GM19328 (cell line): ENCODE measurements around the gene KRT2.

Experiments
- ATAC-seq: cut with Tn5 transposase; IDR thresholded peaks from one replicate; pipeline ENCODE4 v1.9.1; 2021; ENCODE audit warnings: mild to moderate bottlenecking, moderate library complexity; ENCODE audit not compliant: unreplicated experiment

Gene KRT2

DNA sequence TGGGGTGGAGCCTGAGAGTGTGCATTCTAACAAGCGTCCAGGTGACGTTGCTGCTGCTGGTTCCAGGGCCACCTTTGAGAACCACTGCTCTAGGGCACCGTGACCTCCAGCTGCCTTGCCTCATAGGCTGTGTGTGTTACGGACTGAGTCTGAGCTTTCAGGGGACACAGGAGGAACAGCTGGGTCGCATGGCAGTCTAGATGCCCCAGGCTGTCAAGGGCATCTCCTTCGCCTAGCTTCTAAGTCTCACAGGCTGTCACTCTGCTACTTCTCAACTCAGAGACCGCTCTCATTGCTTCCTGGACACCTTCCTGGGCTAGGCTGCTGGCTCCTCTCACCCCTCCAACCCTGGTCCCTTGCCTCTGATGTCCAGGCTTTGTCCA is 34.6 kb downstream of the KRT2 start:
- ATAC-seq, result no peak

DNA sequence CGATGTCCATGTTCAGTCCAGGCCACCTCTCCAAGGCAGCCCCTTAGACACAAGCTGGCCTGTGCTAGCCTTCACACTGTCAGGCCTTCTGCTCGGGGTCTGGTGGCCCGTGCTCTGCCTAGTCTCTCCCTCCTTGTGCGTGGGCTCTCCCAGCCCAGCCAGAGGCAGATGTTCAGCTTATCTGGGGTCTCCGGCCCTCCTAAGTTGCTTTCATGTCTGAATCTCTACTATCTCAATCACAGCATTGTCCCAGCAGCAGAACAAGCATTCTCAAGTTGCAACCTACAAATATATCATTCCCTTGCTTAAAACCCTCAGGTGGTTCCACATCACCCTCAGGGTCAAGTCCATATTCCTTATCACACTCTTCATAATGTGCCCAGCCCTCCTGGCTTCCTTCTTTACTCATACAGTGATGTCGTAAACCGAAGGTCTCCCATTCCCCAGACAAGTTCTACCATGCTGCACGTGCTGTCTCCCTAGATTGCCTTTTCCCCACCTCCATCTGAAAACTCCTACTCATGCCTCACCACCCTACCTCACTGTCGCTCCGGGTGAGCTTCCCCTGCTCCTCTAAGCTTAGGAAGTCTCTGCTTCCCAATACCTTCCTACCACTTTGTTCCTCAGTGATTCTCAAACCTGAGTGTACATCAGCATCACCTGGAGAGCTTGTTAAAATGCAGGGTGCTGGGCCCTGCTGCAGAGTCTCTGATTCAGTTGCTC is 35.2 kb downstream of the KRT2 start:
- ATAC-seq, result no peak

DNA sequence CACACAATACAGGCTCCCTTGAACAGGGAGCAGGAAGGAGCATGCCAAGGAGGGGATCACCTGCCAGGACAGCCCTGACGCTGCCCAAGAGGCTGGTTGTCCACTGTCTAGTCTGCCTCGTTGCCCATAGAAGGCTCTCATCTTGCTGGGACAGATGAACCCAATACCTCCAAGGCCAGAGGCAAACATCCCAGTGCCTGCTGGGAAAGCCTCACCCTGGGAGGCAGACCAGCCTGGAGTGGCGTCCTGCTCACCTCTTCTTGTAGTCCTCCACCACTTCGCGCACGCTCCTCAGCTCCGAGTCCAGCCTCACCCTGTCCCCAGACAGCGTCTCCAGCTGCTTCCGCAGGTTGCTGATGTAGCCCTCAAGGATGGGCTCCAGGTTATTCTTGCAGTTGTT is 36.1 kb downstream of the KRT2 start:
- no peak for ATAC-seq

DNA sequence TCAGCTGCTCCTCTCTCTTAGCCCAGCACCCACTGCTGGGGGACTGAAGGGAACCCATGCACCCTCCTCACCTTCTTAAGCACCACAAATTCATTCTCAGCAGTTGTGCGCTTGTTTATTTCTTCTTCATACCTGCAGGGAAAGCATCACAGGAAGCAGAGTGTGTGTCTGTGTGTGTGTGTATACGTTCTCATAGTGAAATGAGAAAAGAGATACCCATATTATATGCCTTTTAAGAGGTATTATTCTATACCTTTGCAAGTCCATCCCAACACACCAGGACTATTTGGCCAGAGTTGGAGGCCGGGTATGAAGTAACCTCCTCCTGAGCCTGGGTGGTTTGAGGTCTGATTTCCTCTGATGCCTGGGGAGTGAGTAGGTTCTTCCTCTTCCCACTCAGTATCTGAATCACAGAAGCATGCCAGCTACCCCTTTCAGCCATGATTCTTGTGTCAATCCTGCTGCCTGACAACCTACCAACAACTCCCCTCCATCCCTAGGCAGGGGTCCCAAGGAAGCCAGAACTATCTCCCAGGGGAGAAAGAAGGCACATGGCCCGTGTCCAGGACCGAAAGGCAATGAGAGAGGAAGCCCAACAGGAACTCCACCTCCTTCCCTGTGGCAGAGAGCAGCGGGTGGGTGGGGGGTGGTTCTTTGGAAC is 36.7 kb downstream of the KRT2 start:
- ATAC-seq, result no peak

DNA sequence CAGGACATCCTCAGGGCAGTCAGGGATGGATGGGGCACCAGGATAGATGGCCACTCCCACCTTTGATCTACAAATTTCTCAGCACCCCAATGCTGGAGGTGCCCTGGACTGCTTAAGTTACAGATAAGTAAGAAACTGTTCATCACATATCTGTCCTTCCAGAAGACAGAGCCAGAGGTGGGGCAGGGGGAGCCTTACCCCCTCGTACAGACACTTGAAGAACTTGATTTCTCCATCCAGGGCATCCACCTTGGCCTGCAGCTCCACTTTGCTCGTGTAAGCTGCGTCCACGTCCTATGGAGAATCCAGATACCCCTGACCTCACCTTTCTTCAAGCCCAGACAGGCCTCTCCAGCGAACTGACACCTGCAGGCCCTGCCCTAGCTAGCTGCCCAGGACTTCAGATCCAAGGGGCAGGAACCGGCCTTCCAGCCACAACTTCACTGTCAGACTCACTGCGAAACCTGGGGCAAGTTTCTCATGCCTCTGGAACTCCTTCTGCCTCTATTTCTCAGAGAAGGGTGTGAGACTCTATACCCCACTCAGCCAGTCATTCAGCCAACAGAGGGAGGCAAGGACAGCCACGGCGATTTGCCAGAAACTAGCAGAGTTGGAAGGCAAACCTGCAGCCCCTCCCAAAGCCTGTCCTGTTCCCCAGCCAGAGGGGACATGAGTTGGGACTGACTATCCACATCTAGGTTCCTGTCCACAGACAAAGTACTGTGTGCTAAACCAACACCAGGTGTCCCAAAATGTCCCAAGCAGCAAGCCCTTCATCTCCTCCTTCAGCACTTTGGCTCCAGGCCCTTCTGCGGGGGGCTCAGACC is 37.4 kb downstream of the KRT2 start:
- no peak for ATAC-seq

DNA sequence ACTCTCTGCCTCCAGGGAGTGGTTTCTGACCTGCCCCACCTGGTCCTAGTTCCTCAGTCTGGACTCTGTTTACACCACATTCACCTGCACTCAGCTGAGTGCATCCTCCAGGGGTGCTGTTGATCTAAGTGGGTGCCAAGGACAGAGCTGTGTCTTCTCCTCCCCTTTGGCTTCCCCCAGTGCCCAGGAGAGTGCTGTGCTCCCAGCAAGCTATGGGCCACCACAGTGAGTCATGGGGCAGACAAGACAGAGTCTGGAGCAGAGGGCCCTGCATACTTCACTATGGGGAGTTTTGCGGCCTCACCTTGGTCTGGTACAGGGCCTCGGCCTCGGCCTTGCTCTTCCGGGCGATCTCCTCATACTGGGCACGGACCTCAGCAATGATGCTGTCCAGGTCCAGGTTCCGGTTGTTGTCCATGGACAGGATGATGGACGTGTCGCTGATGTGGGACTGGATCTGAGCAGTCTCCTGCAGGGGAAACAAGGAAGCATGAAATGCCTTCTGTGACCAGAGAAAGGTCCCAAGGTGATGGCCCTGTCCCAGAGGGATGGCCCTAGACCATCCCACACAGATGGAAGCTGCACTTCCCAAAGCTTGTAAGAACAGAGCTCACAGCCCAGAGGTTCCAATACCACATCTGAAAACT is 38.5 kb downstream of the KRT2 start:
- no peak for ATAC-seq

DNA sequence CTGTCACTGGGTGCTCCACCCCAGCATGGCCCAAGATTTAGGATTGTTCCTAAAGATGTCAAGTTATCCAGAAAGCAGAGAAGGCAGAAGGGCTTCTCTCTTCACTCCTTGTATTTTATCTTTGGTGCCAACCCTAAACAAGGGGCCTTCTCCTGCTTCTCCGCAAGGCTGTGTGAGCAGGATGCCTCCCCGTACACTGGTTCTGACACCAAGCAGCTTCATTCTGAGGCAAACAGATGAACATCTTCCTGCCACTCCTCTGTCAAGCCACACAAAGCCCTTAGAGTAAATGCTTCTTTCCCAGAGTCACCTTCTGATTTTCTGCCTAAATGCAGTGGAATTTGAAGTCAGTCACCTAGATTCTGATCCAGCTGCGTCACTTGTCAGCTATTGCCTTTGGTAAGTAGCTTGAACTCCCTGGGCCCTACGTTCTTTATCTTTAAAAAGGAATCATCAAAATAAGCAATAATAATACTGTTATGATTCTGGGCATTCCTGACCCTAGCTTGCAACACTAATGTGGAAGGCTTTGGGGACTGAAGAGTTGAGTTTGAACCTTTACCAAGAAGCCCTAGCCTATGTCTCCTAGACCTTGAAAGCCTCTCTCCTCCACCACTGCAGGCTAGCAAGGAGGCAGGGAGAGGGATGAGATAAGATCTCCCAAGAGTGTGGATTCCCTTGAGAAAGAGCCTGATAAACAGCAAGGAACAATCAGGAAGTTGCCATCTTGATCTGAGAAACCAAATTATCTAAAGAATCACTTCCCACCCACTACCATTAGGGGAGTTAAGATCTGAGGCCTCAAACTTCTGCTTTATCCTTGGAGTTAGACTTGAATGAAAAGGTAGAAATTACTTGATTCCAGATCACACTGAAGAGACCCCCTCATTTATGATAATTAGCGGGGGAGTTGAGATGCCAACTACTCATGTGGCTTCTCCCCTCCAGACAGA is 39.3 kb downstream of the KRT2 start:
- no peak for ATAC-seq

DNA sequence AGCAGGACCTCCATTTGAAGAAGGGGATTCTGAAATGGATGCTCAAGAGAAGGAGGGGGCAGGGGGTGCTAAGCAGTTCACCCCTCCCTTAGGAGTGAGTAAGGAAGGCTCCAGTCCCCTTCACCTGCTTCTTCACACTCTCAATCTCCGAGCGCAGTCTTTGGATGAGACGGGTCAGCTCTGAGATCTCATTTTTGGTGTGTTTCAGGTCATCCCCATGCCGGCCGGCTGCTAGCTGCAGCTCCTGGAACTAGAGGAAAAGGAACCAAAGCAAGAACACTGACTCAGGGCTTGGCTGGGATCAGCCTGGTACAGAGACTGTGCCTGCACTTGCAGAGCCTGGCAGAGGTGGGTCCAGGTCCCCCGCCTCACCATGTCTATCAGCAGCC is 40.9 kb downstream of the KRT2 start:
- no peak for ATAC-seq

DNA sequence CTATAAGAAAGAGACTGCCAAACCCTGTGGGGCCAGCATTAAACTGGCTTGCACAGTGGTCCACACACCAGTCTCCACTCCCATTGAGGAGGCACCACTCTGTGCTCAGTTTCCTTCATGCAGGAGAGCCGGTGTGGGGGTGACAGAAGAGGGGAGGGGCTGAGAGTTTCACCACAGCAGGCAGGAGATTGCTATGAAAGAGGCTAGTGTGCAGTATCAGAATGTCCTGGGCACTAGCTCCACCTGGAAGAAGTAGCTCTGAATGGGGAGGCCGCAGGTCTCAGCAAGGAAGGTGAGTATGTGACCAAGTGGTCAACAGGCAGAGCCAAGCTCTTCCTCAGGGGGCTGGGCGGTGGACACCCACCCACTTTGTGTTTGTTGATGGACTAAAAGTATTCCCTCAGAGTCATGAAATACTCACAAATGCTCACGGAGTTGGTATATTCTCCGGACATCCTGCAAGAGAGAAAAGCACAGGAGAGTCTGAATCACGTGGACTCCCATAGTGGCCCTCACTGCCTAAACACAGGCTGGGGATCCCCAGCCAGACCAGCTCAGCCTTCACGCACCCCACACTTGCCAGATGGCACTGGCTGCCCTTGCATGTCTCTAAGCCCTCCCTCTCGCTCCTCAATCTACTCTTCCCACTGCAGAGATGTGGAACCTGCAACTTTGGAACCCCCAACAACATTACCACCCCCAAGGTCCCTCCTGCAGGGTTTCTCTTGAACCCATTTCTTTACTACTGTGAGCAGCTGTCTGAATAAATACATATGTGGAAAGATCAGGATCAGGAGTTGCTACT is 43.0 kb downstream of the KRT2 start:
- no peak for ATAC-seq

DNA sequence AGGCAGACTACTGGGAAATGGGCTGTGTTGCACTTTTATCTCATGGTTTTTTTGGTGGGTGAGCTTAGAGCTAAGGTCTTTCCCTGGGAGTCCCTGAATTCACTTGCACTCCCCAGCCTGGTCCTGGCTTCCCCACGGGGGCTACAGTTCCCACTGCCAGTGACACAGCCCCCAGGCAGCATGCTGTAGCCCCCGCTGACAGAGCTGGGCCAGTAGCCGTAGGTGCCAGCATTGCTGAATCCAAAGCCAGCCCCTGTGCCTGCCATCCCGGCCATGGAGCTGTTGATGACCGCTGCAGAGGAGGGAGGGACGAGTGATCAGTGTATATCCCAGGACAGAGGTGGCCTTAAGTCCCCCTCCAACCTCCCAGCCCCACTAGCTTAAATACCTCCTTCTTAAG is 43.9 kb downstream of the KRT2 start:
- ATAC-seq, result no peak

DNA sequence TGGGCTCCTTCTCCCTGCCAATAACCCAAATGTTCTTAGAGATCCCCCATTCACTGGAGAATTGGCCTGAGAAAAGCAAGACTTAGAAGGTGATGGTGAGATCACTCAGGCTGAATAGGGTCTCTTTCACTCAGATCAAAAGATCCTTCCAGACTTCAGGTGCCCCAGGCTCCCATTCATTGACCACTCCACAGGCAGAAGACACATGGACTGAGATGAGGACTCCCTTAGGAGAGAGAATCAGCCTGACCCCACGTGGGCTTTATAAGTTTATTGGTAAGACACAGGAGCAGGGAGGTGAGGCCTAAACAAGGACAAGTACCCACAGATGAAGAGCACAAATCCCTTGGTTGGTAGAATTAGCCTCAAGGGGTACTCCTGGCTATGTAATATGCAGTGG is 44.7 kb downstream of the KRT2 start:
- no peak for ATAC-seq

DNA sequence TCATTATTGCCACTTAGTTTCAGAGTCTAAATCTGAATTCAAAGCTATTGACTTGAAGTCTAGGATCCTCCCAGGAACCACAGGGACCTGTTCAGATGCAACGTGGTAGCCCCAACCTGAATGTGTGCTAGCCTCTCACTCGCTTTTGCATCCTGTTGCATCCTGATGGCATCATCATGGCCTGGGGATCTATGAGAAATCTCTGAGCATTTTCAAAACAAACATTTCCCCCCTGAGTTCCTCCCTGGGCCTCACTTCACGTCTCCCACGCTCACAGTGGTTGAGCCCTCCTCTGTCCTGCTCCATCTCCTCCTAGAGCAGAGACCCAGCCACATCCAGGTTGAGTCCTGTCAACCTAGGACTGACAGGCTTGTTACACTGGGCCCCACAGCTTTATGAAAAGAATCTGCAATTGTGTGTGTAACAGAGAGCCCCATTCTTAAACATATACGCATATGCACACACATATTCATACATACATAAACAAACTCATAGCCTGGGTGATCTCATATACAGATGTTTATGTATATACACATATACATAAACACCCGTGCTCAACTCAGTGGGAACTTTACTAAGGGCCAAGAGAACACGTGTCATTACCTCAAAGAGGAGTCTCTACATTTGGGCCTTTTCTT is 45.3 kb downstream of the KRT2 start:
- ATAC-seq, result no peak

DNA sequence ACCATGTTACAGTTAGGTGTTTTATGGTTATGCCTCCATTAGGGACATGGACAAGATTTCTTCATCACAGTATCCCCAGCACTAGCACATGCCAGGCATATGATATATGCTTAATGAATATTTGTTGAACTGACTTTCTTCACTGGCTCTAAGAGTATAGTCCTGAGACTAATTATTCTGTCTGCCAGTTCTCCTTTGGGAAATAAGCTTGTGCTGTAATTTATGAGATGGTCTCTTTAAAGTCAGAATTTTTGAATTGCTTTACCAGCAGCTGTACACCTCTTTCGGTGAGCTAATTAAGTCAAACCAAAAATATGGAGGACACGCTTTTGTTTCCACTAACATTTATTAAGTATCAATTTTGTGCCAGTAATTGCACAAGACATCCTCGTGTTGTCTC is 45.9 kb downstream of the KRT2 start:
- no peak for ATAC-seq

DNA sequence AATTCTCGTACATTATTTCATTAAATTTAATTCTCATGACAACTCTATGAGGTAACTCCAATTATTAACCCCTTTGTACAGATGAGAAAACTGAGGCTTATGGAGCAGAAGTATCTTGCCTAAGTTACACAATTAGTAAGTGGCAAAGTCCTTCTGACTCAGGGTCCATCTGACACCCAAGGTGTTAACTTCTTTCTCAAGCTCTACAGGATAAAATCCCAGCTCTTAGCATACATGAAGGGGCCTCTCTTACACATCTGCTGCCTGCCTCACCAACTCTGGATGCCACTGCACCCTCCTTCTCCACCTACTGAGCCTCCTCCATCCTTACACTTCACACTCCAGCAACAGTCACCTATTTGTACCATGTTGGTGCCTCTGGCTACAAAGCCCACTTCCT is 46.5 kb downstream of the KRT2 start:
- ATAC-seq, result no peak

DNA sequence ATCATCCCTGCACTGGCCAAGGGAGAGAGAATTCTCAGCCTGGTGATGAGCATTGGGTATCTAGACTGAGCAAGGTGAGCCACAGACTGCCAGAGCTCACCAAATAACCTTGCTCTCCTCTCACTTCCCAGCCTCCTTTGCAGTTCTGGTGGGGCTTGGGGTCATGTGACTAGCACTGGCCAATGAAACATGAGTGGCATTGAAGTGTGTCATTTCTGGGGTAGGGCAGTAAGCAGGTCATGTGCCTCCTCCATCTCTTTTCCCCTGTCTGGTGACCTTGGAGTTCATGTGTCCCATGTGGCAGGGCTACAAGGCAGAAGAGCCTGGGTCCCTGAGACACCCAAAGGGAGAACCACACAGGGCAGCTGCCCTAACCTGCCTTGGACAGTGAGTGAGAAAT is 47.2 kb downstream of the KRT2 start:
- no peak for ATAC-seq

DNA sequence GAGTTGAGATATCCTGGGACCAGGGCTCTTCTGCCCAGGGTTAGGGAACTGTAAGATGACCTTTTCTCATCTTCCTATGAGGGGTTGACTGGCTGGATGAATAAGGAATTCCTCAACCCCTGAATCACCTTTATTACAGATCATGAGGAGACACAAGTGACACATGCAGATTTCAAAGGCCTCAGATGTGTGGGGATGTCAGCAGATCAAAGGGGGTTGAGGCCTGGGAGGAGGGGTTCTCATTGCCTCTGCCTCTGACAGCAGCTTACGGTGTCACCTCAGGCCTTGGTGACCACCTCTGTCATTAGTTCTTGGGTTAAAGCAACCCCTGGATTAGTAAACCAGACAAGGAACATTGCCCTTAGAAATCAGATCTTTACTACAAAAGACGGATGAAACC is 48.7 kb downstream of the KRT2 start:
- no peak for ATAC-seq

DNA sequence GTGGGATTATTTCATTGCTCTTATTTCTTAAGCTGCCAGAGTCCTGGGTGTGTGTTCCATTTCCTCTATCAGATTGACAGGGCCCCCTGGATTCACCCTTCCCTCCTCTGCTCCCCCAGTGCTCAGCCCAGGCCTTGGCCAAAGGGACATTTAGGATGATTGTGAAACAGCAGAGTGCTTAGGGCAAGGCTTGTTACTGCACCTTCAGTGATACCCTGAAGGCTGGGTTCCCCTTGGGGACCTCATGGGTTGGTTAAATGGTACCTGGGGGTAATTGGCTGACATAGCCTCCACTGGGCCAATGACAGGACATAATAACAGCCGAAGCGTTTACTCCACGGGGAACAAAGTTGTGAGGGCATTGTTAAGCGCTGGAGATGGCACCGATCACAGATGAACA is 49.5 kb downstream of the KRT2 start:
- no peak for ATAC-seq

DNA sequence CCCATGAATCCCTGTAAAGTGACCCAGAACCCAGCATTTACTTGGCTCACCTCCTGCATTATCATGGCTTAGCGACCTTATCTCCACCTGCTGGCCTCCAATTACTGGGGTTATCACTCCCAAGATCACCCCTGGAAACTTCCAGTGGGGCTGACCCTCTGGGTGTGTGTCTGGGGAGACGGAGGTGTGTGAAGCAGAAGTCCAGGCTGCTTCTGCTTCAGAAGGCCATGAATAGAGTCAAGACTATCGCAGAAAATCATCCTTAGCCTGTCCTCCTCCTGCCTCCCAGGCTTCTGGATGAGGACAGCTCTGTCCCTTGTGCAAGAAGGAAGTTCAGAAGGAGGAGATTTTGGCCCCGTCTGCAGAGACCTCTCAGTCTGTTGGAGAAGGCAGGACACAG is 50.3 kb downstream of the KRT2 start:
- no peak for ATAC-seq

DNA sequence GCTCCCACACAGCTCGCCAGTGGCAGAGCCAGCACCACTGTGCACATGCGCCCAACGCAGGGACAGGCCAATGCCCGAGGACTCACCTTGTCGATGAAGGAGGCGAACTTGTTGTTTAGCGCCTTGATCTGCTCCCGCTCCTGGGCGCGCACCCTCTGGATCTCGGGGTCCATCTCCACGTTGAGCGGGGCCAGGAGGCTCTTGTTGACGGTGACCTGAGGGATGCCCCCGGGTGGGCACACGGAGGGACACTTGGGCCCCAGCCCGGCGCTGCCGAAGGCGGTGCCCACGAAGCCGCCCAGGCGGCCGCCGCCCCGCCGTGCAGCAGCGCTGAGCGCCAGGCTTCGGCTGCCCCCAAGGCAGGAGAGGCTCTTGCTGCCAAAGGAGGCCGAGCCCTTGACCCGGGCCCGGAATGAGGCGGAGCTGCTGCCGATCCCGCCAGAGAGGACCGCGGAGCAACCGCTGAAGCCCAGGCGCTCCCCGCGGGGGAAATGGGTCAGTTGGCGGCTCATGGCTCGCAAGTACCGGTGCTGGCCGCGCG is 51.0 kb downstream of the KRT2 start, which contains the start of gene KRT72:
Gene KRT72, minus strand, starts transcription at position 523 of the 541 bp plus-strand sequence. Its CDS starts 11 bp downstream, at position 512.
- no peak for ATAC-seq
